ENCODE results near the gene ALS2. TPM values are rescaled to one million over a fixed set of nuclear protein-coding genes. Genes with fewer than 3 reads are reported as not detected.

ALS2 gene
- polyA plus RNA-seq, 1 of the 3 experiments (the other 2 are of a cell fraction): 11.6 TPM

GRCh38 chr2:201790989-201791388 is 10.3 kb upstream of the ALS2 start (continued):
- TF ChIP-seq RFX5 (IDR thresholded peaks at IDR 0.05; ENCODE audit: low read length): no peak
- no peak for TF ChIP-seq MAX (IDR thresholded peaks at IDR 0.05; ENCODE audit: low read depth)

- 98% methylated on average over 3 of the region's 3 CpGs for WGBS (ENCODE audit: low lambda C conversion rate)
- POLR2A ChIA-PET: no interaction called here
- Histone ChIP-seq H3K9ac (no peak overlapping the region), H3K27ac (ENCODE audit: low read depth in 2 of 2, low read length in 1 of 2) (no peak overlapping the region), H3K4me3 (ENCODE audit: low read depth in 2 of 2, low read length in 1 of 2) (no peak overlapping the region), H3F3A (replicated peaks; ENCODE audit: insufficient read depth) (peaks cover 4% of the 10 kb centered on the region), H3K27me3 (ENCODE audit: insufficient read depth) (no peaks in the 10 kb centered on the region), H3K4me2 (no peak overlapping the region), H2AFZ (ENCODE audit: low read depth) (no peak overlapping the region), H3K9me3 (no peaks in the 10 kb centered on the region), H3K4me1 (ENCODE audit: control insufficient read depth in 1 of 2, insufficient read depth in 2 of 2, low read depth in 1 of 2, low read length in 1 of 2) (no peaks in the 10 kb centered on the region; a peak in 1 of 4 replicates), H3K36me3 (replicated peaks in 1 of 2; ENCODE audit: control insufficient read depth in 1 of 2, insufficient read depth in 2 of 2, low read length in 1 of 2) (no peaks in the 10 kb centered on the region), H3K79me2 (ENCODE audit: insufficient read depth) (no peaks in the 10 kb centered on the region), H4K20me1 (ENCODE audit: insufficient read depth) (no peaks in the 10 kb centered on the region), H3K9me2 (no peaks in the 10 kb centered on the region)
- no peak for DNase-seq
- no peak for TF ChIP-seq TAF1 (IDR thresholded peaks at IDR 0.05; ENCODE audit: borderline replicate concordance, low read depth, low read length)
- TF ChIP-seq RFX5 (IDR thresholded peaks at IDR 0.05; ENCODE audit: low read length): no peak
- CTCF ChIA-PET: interaction anchor here (0.8 kb wide), 1 partner anchor 391 kb away, joined by 3 read pairs; no protein-coding TSS in a partner anchor
These were observed 9.6 kb upstream of the ALS2 start for GRCh38 chr2:201790291-201790690.

GRCh38 chr2:201789395-201789794 is 8.7 kb upstream of the ALS2 start:
- DNase-seq: no peak
- Histone ChIP-seq H4K20me1 (ENCODE audit: insufficient read depth) (no peaks in the 10 kb centered on the region), H3K9me3 (no peaks in the 10 kb centered on the region), H3K9me2 (no peaks in the 10 kb centered on the region), H2AFZ (ENCODE audit: low read depth) (no peak overlapping the region), H3K27me3 (ENCODE audit: insufficient read depth) (no peaks in the 10 kb centered on the region), H3K79me2 (ENCODE audit: insufficient read depth) (no peaks in the 10 kb centered on the region), H3K4me1 (ENCODE audit: control insufficient read depth in 1 of 2, insufficient read depth in 2 of 2, low read depth in 1 of 2, low read length in 1 of 2) (no peaks in the 10 kb centered on the region; a peak in 1 of 4 replicates), H3F3A (replicated peaks; ENCODE audit: insufficient read depth) (peaks cover 4% of the 10 kb centered on the region), H3K4me2 (no peak overlapping the region), H3K4me3 (ENCODE audit: low read depth in 2 of 2, low read length in 1 of 2) (no peak overlapping the region), H3K9ac (no peak overlapping the region), H3K36me3 (replicated peaks in 1 of 2; ENCODE audit: control insufficient read depth in 1 of 2, insufficient read depth in 2 of 2, low read length in 1 of 2) (no peaks in the 10 kb centered on the region), H3K27ac (ENCODE audit: low read depth in 2 of 2, low read length in 1 of 2) (no peak overlapping the region)
- 76% methylated on average over 2 of the region's 2 CpGs for WGBS (ENCODE audit: low lambda C conversion rate)
- no peak for TF ChIP-seq RCOR1 (IDR thresholded peaks at IDR 0.05; ENCODE audit: low read length)
- TF ChIP-seq MEF2A (IDR thresholded peaks at IDR 0.05; ENCODE audit: borderline replicate concordance, low read depth): no peak
- no peak for TF ChIP-seq NRF1 (IDR thresholded peaks at IDR 0.05; ENCODE audit: low read depth, low read length)
- no peak for TF ChIP-seq RAD21 (IDR thresholded peaks at IDR 0.05; ENCODE audit: low read length)
- TF ChIP-seq GATA2 (CRISPR knock-in tag; IDR thresholded peaks at IDR 0.05): no peak
- TF ChIP-seq MAX (IDR thresholded peaks at IDR 0.05; ENCODE audit: low read depth): no peak
- TF ChIP-seq POLR2AphosphoS5 (IDR thresholded peaks at IDR 0.05; ENCODE audit: low read depth, low read length): no peak
- TF ChIP-seq SIN3A (IDR thresholded peaks at IDR 0.05; ENCODE audit: borderline replicate concordance, low read depth, low read length): no peak
- no peak for TF ChIP-seq FOSL2 (IDR thresholded peaks at IDR 0.05; ENCODE audit: borderline replicate concordance, low read depth)
- no peak for TF ChIP-seq CHD2 (IDR thresholded peaks at IDR 0.05; ENCODE audit: low read length, partially characterized antibody)
- no peak for TF ChIP-seq RFX5 (IDR thresholded peaks at IDR 0.05; ENCODE audit: low read length)
- TF ChIP-seq MXI1 (IDR thresholded peaks at IDR 0.05; ENCODE audit: low read depth, low read length): no peak
- TF ChIP-seq JUND (IDR thresholded peaks at IDR 0.05): no peak
- no peak for TF ChIP-seq TAF1 (IDR thresholded peaks at IDR 0.05; ENCODE audit: borderline replicate concordance, low read depth, low read length)
- TF ChIP-seq FOXM1 (IDR thresholded peaks at IDR 0.05; ENCODE audit: low read depth): no peak
- TF ChIP-seq REST (IDR thresholded peaks at IDR 0.05; ENCODE audit: low read depth, low read length): no peak
- TF ChIP-seq RXRA (IDR thresholded peaks at IDR 0.05; ENCODE audit: borderline replicate concordance, low read depth): no peak
- ChIA-PET CTCF (interaction anchor here (0.7 kb wide), 1 partner anchor 12 kb away, joined by 3 read pairs; no protein-coding TSS in a partner anchor), POLR2A (no interaction called here)
